DND-41 (cell line): ENCODE results near the gene SPSB4.

Source experiments
- ATAC-seq: fragments of 200-7000 bp; cut with Tn5 transposase; 3 replicates; pipeline ENCODE4 v1.9.1; 2021; ENCODE audit warnings: low read depth; ENCODE audit not compliant: insufficient read depth
- DNase-seq: peaks from one replicate; pipeline ENCODE4 v3.0.0-alpha.2; 2020
- H2AFZ ChIP-seq: 2 replicates; pipeline ENCODE4 v1.6.0; 2012; ENCODE audit warnings: low read depth, low read length
- H3K27ac ChIP-seq: 2 replicates; pipeline ENCODE4 v1.5.1; 2012; ENCODE audit warnings: low read length, inconsistent platforms
- H3K27me3 ChIP-seq: fragments of 200-600 bp; sonication (generic); 2 replicates; pipeline ENCODE4 v1.6.0; 2012; ENCODE audit warnings: low read length, mild to moderate bottlenecking, inconsistent platforms; ENCODE audit not compliant: insufficient read depth, poor library complexity
- H3K36me3 ChIP-seq: 2 replicates; pipeline ENCODE4 v1.5.1; 2012; ENCODE audit warnings: low read length, inconsistent platforms; ENCODE audit not compliant: insufficient read depth
- H3K4me1 ChIP-seq: 2 replicates; pipeline ENCODE4 v1.5.1; 2012; ENCODE audit warnings: mild to moderate bottlenecking, low read length; ENCODE audit not compliant: insufficient read depth
- H3K4me2 ChIP-seq: 2 replicates; pipeline ENCODE4 v1.6.0; 2012; ENCODE audit warnings: mild to moderate bottlenecking, moderate library complexity, low read length, inconsistent platforms; ENCODE audit not compliant: insufficient read depth
- H3K4me3 ChIP-seq, 2 experiments: fragments of 200-600 bp in 1 of 2; shearing (Covaris generic) in 1 of 2; 2 replicates each; pipeline ENCODE4 v1.5.1; 2012 to 2016; ENCODE audit warnings: inconsistent platforms in 2 of 2, low read length in 2 of 2, mild to moderate bottlenecking in 2 of 2, low read depth in 1 of 2, moderate library complexity in 1 of 2
- H3K79me2 ChIP-seq: 2 replicates; pipeline ENCODE4 v1.6.0; 2012; ENCODE audit warnings: low read length, inconsistent platforms; ENCODE audit not compliant: insufficient read depth
- H3K9ac ChIP-seq: 2 replicates; pipeline ENCODE4 v1.6.0; 2012; ENCODE audit warnings: low read depth, mild to moderate bottlenecking, inconsistent platforms, low read length, moderate library complexity
- H3K9me3 ChIP-seq: 2 replicates; pipeline ENCODE4 v1.5.1; 2012; ENCODE audit warnings: low read length, moderate library complexity, mild to moderate bottlenecking, inconsistent platforms; ENCODE audit not compliant: insufficient read depth, severe bottlenecking
- H4K20me1 ChIP-seq: 2 replicates; pipeline ENCODE4 v1.6.0; 2012; ENCODE audit warnings: low read length; ENCODE audit not compliant: insufficient read depth
- EZH2 ChIP-seq: IDR thresholded peaks from 3 replicates; pipeline ENCODE4 v1.6.1; 2012; ENCODE audit warnings: borderline replicate concordance, low read depth, mild to moderate bottlenecking, moderate library complexity, low read length, inconsistent platforms; ENCODE audit not compliant: severe bottlenecking
- TF ChIP-seq, protein P1 (sequence below): IDR thresholded peaks from 2 replicates; pipeline ENCODE4 v1.5.1; 2012; ENCODE audit warnings: borderline replicate concordance, low read length, moderate library complexity, mild to moderate bottlenecking; ENCODE audit not compliant: poor library complexity, severe bottlenecking; ENCODE audit errors: extremely low read depth

SPSB4 gene

GRCh38 chr3:141077631-141078030 lies 26.5 kb downstream of the SPSB4 start:
- TF ChIP-seq, protein P1, sequence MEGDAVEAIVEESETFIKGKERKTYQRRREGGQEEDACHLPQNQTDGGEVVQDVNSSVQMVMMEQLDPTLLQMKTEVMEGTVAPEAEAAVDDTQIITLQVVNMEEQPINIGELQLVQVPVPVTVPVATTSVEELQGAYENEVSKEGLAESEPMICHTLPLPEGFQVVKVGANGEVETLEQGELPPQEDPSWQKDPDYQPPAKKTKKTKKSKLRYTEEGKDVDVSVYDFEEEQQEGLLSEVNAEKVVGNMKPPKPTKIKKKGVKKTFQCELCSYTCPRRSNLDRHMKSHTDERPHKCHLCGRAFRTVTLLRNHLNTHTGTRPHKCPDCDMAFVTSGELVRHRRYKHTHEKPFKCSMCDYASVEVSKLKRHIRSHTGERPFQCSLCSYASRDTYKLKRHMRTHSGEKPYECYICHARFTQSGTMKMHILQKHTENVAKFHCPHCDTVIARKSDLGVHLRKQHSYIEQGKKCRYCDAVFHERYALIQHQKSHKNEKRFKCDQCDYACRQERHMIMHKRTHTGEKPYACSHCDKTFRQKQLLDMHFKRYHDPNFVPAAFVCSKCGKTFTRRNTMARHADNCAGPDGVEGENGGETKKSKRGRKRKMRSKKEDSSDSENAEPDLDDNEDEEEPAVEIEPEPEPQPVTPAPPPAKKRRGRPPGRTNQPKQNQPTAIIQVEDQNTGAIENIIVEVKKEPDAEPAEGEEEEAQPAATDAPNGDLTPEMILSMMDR: no peak
- no peak for TF ChIP-seq EZH2
- H3K9me3 ChIP-seq: no peaks in the 10 kb centered on the region
- no peak overlapping the region for H2AFZ ChIP-seq
- H3K4me1 ChIP-seq: no peaks in the 10 kb centered on the region
- H3K79me2 ChIP-seq: peaks cover 30% of the 10 kb centered on the region
- H3K36me3 ChIP-seq: peaks cover 9% of the 10 kb centered on the region; the same call in 1 of the 2 replicates
- no peaks in the 10 kb centered on the region for H3K27me3 ChIP-seq
- peaks cover 14% of the 10 kb centered on the region for H4K20me1 ChIP-seq
- no peak overlapping the region for H3K9ac ChIP-seq
- no peak for DNase-seq
- no peak overlapping the region for H3K27ac ChIP-seq
- no peak for ATAC-seq
- H3K4me3 ChIP-seq: no peak overlapping the region
- no peak overlapping the region for H3K4me2 ChIP-seq

GRCh38 chr3:141078200-141078599 lies 27.1 kb downstream of the SPSB4 start:
- no peak for DNase-seq
- Histone ChIP-seq H3K4me2 (no peak overlapping the region), H3K4me1 (no peaks in the 10 kb centered on the region), H4K20me1 (peaks cover 14% of the 10 kb centered on the region), H3K9ac (no peak overlapping the region), H3K36me3 (peaks cover 9% of the 10 kb centered on the region; the same call in 1 of the 2 replicates), H2AFZ (no peak overlapping the region), H3K27ac (no peak overlapping the region), H3K9me3 (no peaks in the 10 kb centered on the region), H3K4me3 (no peak overlapping the region), H3K27me3 (no peaks in the 10 kb centered on the region), H3K79me2 (peaks cover 30% of the 10 kb centered on the region)
- no peak for ATAC-seq
- TF ChIP-seq EZH2: no peak
- TF ChIP-seq, protein P1: no peak

DNA sequence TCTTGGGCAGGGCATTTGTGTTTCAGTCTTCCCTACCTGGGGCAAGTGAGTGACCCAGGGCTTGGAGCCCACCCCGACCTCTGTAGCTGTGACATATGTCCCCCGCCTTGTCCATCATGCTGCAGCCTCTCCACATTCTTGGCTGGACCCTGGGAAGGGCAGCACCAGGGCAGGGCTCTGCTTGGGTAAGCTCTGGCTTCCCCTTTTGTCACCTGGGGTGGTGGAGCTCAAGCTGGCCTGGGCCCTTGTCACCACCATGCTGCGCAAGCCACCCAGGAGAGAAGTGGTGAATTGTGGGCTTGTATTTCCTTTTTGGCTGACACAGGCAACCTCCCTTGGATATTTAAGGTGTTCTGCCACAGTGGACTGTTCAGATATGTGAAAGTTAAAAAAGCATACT lies 29.3 kb downstream of the SPSB4 start:
- Histone ChIP-seq H3K79me2 (peaks cover 13% of the 10 kb centered on the region), H3K36me3 (peaks cover 16% of the 10 kb centered on the region; the same call in 1 of the 2 replicates), H3K27ac (no peak overlapping the region), H4K20me1 (peaks cover 11% of the 10 kb centered on the region), H3K9ac (no peak overlapping the region), H2AFZ (no peak overlapping the region), H3K4me1 (no peaks in the 10 kb centered on the region), H3K4me2 (no peak overlapping the region), H3K9me3 (no peaks in the 10 kb centered on the region), H3K4me3 (no peak overlapping the region), H3K27me3 (no peaks in the 10 kb centered on the region)
- DNase-seq: no peak
- no peak for ATAC-seq
- TF ChIP-seq, protein P1: no peak
- TF ChIP-seq EZH2: no peak

- no peak overlapping the region for H3K9ac ChIP-seq
- no peak for ATAC-seq
- no peaks in the 10 kb centered on the region for H3K4me1 ChIP-seq
These were observed 30.1 kb downstream of the SPSB4 start for GRCh38 chr3:141081141-141081795.

More at GRCh38 chr3:141081141-141081795, 30.1 kb downstream of the SPSB4 start:
- Histone ChIP-seq H2AFZ (no peak overlapping the region), H3K36me3 (peaks cover 16% of the 10 kb centered on the region; the same call in 1 of the 2 replicates), H4K20me1 (peaks cover 11% of the 10 kb centered on the region), H3K4me2 (no peak overlapping the region), H3K79me2 (peaks cover 11% of the 10 kb centered on the region), H3K27me3 (no peaks in the 10 kb centered on the region), H3K9me3 (no peaks in the 10 kb centered on the region), H3K27ac (no peak overlapping the region), H3K4me3 (no peak overlapping the region)
- no peak for DNase-seq
- TF ChIP-seq, protein P1: no peak
- TF ChIP-seq EZH2: no peak
